K562 (cell line): ENCODE data around the gene TRIM65. TPM values are rescaled to one million over a fixed set of nuclear protein-coding genes. Genes with fewer than 3 reads are reported as not detected.

Experiments used
- GATAD2A ChIP-seq: fragments of 450-650 bp; IDR thresholded peaks from 2 replicates; pipeline ENCODE4 v1.6.1; 2017
- HDAC8 ChIP-seq: fragments of 450-650 bp; IDR thresholded peaks from 2 replicates; pipeline ENCODE4 v1.6.1; 2016; ENCODE audit warnings: mild to moderate bottlenecking, missing genetic modification characterization, moderate library complexity, missing compliant biosample characterization
- HDGF ChIP-seq: fragments of 450-650 bp; IDR thresholded peaks from 2 replicates; pipeline ENCODE4 v1.6.1; 2016
- HIVEP1 ChIP-seq: fragments of 250-450 bp; sonication (Bioruptor Pico); IDR thresholded peaks from 2 replicates; pipeline ENCODE4 v1.4.0; 2020; ENCODE audit warnings: mild to moderate bottlenecking
- LARP7 ChIP-seq: fragments of 450-650 bp; IDR thresholded peaks from 2 replicates; pipeline ENCODE4 v1.6.1; 2016
- PTBP1 ChIP-seq: fragments of 200-400 bp; formaldehyde crosslinking; IDR thresholded peaks from 2 replicates; pipeline ENCODE4 v1.6.1; 2017; ENCODE audit warnings: low read depth, low read length
- SIRT6 ChIP-seq: IDR thresholded peaks from one replicate; pipeline ENCODE4 v1.6.1; 2012; ENCODE audit warnings: low read depth, mild to moderate bottlenecking, control low read depth, inconsistent platforms, low read length, moderate library complexity
- SMAD3 ChIP-seq: fragments of 450-650 bp; formaldehyde crosslinking; conservative IDR thresholded peaks from 2 replicates; pipeline ENCODE4 v1.4.0; 2020; ENCODE audit warnings: mild to moderate bottlenecking
- TCFL5 ChIP-seq: fragments of 250-450 bp; sonication (Bioruptor Pico); conservative IDR thresholded peaks from 2 replicates; pipeline ENCODE4 v1.6.1; 2021; ENCODE audit warnings: mild to moderate bottlenecking, moderate library complexity, matching md5 sums
- ZC3H4 ChIP-seq: sonication (generic); formaldehyde crosslinking; IDR thresholded peaks from 2 replicates; pipeline ENCODE4 v1.9.0; 2021; ENCODE audit warnings: missing genetic modification reagents, borderline replicate concordance
- polyA plus RNA-seq, 8 experiments: library from polyadenylated mRNA; depleted of rRNA in 4 of 8; stranded (reverse) in 5 of 8; unstranded in 3 of 8; fragments of >200 nt; fragmentation: Nextera tagmentation in 2 of 8; fragmentation: Illumina TruSeq in 1 of 8; extraction: Ambion mirVana in 2 of 8; extraction: Trizol in 1 of 8; gene quantifications; 2 replicates each; pipeline versions ENCODE4 v1.2.1 to v1.2.3, GENCODE V29; 2011 to 2014; ENCODE audit warnings: inconsistent platforms in 1 of 8, missing spikeins in 1 of 8
- total RNA-seq, 7 experiments: library from RNA; depleted of rRNA in 6 of 7; stranded (reverse); fragments of >200 nt in 6 of 7; fragmentation: Illumina TruSeq in 2 of 7; extraction: Trizol in 2 of 7; gene quantifications; 2 replicates each; pipeline versions ENCODE4 v1.2.1 to v1.2.3, GENCODE V29; 2011 to 2021; ENCODE audit warnings: low replicate concordance in 1 of 7
- TF ChIP-seq, protein P1 (sequence below), 2 experiments: fragments of 450-650 bp; IDR thresholded peaks; 2 replicates each; pipeline ENCODE4 v1.6.1; 2016; ENCODE audit warnings: mild to moderate bottlenecking in 2 of 2, borderline replicate concordance in 1 of 2, low read depth in 1 of 2, moderate library complexity in 1 of 2
- TF ChIP-seq, protein P2 (sequence below), 2 experiments: fragments of 450-650 bp in 1 of 2; IDR thresholded peaks; 2 replicates each; pipeline ENCODE4 v1.6.1; 2011 to 2017; ENCODE audit warnings: low read depth in 2 of 2, antibody characterized with exemption in 1 of 2, borderline replicate concordance in 1 of 2, low read length in 1 of 2, mild to moderate bottlenecking in 1 of 2, mixed read lengths in 1 of 2; ENCODE audit not compliant: control insufficient read depth in 1 of 2
- TF ChIP-seq, protein P3 (sequence below): sonication (generic); formaldehyde crosslinking; IDR thresholded peaks from 2 replicates; pipeline ENCODE4 v1.8.0; 2022; ENCODE audit warnings: mild to moderate bottlenecking, missing genetic modification reagents

Gene TRIM65
- total and polyA plus RNA-seq, 9 of the 15 experiments (the other 6 are each of a cell fraction or from before 2014, with no cell fraction given) = 2.8 to 45.7 (median 22.9) TPM

DNA sequence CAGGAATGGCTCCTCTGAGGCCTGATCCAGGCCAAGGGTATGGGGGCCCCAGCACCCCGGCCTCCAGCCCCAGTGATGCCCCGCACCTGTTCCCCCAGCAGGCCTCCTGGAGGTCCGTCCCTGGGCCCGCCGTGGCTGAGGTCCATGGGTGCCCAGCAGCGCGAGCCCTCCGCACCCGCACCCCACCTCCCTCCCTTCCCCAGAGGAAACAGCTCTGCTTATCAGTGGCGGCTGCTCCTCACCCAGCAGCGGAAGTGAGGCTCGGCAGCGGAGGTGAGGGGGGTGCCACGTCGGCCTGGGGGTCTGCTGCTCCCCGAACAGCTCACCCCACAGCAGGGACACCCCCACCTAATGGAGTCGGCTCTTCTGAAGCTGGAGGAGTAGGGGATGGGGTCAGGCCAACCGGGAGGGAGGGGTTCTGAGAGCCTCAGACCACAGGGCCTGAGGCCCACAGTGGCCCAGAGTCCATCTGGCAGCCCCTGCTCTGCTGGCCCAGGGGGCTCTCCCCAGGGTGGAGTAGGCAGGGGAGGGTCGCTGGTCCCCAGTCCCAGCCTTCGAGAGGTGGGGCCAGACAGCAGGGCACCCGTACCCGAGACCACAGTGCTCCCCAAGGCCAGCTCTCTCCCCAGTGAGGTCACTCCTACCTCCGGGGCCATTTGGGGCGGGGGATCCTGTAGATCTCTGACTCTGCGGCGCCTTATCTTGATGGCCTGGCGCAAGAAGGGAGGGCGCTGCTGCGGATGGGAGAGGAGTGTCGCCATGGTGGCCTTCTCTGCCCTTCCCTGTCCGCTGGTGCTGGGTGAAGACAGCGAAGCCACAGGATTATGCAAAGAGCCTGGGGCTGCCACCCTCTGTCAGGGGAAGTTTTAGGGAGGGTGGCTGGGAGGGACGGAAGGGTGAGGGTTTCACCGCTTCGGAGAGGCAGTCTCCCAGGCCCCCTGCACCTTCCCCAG, 52.9 kb downstream of the TRIM65 start, which contains the start of gene UNC13D (continued):
- TF ChIP-seq, protein P1, sequence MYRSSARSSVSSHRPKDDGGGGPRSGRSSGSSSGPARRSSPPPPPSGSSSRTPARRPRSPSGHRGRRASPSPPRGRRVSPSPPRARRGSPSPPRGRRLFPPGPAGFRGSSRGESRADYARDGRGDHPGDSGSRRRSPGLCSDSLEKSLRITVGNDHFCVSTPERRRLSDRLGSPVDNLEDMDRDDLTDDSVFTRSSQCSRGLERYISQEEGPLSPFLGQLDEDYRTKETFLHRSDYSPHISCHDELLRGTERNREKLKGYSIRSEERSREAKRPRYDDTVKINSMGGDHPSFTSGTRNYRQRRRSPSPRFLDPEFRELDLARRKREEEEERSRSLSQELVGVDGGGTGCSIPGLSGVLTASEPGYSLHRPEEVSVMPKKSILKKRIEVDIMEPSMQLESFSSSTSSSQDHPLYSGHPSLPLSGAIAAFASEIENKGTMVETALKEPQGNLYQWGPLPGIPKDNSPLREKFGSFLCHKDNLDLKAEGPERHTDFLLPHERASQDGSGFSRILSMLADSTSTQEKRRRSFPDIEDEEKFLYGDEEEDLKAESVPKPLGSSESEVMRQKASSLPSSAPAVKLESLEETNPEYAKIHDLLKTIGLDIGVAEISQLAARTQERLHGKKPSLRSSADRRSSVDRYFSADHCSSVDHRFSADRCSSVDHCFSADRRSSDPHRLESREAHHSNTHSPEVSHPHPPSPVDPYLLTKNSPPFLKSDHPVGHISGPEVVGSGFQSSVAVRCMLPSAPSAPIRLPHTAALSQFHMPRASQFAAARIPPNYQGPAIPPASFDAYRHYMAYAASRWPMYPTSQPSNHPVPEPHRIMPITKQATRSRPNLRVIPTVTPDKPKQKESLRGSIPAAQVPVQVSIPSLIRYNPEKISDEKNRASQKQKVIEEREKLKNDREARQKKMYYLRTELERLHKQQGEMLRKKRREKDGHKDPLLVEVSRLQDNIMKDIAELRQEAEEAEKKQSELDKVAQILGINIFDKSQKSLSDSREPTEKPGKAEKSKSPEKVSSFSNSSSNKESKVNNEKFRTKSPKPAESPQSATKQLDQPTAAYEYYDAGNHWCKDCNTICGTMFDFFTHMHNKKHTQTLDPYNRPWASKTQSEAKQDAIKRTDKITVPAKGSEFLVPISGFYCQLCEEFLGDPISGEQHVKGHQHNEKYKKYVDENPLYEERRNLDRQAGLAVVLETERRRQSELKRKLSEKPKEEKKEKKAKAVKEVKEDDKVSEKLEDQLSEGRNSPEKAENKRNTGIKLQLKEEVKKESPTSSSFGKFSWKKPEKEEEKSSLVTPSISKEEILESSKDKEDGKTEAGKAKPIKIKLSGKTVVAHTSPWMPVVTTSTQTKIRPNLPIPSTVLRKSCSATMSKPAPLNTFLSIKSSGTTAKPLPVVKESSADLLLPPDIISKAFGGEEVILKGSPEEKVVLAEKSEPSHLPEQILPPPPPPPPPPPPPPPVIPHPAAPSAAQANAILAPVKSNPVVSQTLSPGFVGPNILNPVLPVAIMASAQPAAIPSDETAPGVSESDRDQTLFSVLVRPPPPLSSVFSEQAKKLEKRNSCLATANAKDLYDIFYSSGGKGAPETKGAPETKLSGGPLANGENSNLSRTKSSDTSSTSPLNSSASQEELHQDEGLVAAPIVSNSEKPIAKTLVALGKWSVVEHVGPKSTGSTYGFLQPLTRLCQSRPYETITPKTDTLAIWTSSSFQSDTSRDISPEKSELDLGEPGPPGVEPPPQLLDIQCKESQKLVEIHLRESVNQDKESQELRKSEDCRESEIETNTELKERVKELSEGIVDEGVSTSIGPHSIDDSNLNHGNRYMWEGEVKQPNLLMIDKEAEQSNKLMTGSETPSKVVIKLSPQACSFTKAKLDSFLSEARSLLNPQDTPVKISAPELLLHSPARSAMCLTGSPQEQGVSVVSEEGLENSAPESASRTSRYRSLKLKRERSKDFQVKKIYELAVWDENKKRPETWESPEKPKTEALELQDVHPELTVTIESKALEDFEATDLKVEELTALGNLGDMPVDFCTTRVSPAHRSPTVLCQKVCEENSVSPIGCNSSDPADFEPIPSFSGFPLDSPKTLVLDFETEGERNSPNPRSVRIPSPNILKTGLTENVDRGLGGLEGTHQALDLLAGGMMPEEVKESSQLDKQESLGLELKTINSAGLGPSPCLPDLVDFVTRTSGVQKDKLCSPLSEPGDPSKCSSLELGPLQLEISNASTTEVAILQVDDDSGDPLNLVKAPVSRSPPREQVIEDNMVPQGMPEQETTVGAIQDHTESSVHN (IDR thresholded peaks at IDR 0.05; ENCODE audit: borderline replicate concordance in 1 of 2, low read depth in 1 of 2) = no peak
- TF ChIP-seq HDAC8 (no peak), TCFL5 (CRISPR knock-in tag) (no peak), LARP7 (peak; percentile 19; the same call in 1 of the 2 replicates), GATAD2A (peak; percentile 88), ZC3H4 (CRISPR knock-in tag) (no peak; the same call in 1 of the 2 replicates), SMAD3 (CRISPR knock-in tag) (0 out of 2 replicates have a peak, but pooled peaks have one; percentile 5), HIVEP1 (CRISPR knock-in tag) (peak; percentile 18; the same call in 1 of the 2 replicates), SIRT6 (no peak), HDGF (no peak), PTBP1 (peak; percentile 26; the same call in 1 of the 2 replicates)
- TF ChIP-seq, protein P2, sequence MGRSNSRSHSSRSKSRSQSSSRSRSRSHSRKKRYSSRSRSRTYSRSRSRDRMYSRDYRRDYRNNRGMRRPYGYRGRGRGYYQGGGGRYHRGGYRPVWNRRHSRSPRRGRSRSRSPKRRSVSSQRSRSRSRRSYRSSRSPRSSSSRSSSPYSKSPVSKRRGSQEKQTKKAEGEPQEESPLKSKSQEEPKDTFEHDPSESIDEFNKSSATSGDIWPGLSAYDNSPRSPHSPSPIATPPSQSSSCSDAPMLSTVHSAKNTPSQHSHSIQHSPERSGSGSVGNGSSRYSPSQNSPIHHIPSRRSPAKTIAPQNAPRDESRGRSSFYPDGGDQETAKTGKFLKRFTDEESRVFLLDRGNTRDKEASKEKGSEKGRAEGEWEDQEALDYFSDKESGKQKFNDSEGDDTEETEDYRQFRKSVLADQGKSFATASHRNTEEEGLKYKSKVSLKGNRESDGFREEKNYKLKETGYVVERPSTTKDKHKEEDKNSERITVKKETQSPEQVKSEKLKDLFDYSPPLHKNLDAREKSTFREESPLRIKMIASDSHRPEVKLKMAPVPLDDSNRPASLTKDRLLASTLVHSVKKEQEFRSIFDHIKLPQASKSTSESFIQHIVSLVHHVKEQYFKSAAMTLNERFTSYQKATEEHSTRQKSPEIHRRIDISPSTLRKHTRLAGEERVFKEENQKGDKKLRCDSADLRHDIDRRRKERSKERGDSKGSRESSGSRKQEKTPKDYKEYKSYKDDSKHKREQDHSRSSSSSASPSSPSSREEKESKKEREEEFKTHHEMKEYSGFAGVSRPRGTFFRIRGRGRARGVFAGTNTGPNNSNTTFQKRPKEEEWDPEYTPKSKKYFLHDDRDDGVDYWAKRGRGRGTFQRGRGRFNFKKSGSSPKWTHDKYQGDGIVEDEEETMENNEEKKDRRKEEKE (IDR thresholded peaks at IDR 0.05; ENCODE audit: borderline replicate concordance in 1 of 2, control insufficient read depth in 1 of 2, low read depth in 2 of 2, low read length in 1 of 2) = no peak
- TF ChIP-seq, protein P3, sequence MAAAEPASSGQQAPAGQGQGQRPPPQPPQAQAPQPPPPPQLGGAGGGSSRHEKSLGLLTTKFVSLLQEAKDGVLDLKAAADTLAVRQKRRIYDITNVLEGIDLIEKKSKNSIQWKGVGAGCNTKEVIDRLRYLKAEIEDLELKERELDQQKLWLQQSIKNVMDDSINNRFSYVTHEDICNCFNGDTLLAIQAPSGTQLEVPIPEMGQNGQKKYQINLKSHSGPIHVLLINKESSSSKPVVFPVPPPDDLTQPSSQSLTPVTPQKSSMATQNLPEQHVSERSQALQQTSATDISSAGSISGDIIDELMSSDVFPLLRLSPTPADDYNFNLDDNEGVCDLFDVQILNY (CRISPR knock-in tag) = no peak
